Body of pancreas (tissue), 4 donors: ENCODE measurements around the gene RFC2. TPM values are rescaled to one million over a fixed set of nuclear protein-coding genes. Genes with fewer than 3 reads are reported as not detected.
"Not testable (repeated sequence)": the region's sequence is repeated elsewhere in the genome, so short reads cannot be mapped to it uniquely, and the experiment has no call there.

Experiments
- ATAC-seq: fragments of 150-250 bp; one replicate; pipeline ENCODE4 v1.9.1; 2016
- DNase-seq, 4 donors: peaks; one replicate each; pipeline ENCODE4 v3.0.0-alpha.2; 2019
- H3K27ac ChIP-seq, 4 donors: fragments of 200-600 bp; sonication (generic); 1 replicate in 3 of 4; 2 replicates in 1 of 4; pipeline versions ENCODE4 v1.5.1 to v1.6.1; 2016 to 2019; ENCODE audit warnings: mild to moderate bottlenecking in 1 of 4, mixed read lengths in 1 of 4, moderate library complexity in 1 of 4
- H3K27me3 ChIP-seq, 2 donors: fragments of 200-600 bp; sonication (generic); one replicate each; pipeline ENCODE4 v1.6.0; 2016; ENCODE audit warnings: mild to moderate bottlenecking in 1 of 2
- H3K36me3 ChIP-seq, 2 donors: fragments of 200-600 bp; sonication (generic); replicated peaks in 1 of 2; 2 replicates each; pipeline ENCODE4 v1.5.1; 2016; ENCODE audit warnings: low read depth in 2 of 2; ENCODE audit not compliant: insufficient read depth in 1 of 2
- H3K4me1 ChIP-seq: fragments of 200-600 bp; sonication (generic); one replicate; pipeline ENCODE4 v1.6.0; 2016
- H3K4me3 ChIP-seq, 2 donors: fragments of 200-600 bp; sonication (generic); 1 replicate in 1 of 2; 2 replicates in 1 of 2; pipeline ENCODE4 v1.5.1; 2016 to 2019
- H3K9me3 ChIP-seq, 3 donors: fragments of 200-600 bp; sonication (generic); 1 replicate in 2 of 3; 2 replicates in 1 of 3; pipeline ENCODE4 v1.5.1; 2016
- CTCF ChIP-seq, 7 experiments: fragments of 450-650 bp in 4 of 7; fragments of 200-600 bp in 3 of 7; sonication (generic) in 3 of 7; IDR thresholded peaks; one replicate each; pipeline ENCODE4 v1.5.1; 2016 to 2019; ENCODE audit warnings: antibody characterized with exemption in 7 of 7
- POLR2A ChIP-seq, 3 donors: fragments of 450-650 bp; IDR thresholded peaks; one replicate each; pipeline ENCODE4 v1.6.1; 2016; ENCODE audit warnings: antibody characterized with exemption in 3 of 3, mild to moderate bottlenecking in 2 of 3
- WGBS, 2 donors: methylation state at CpG; one replicate each; pipeline ENCODE4 v1.1.5; 2017; 5-methylcytosine and 5-hydroxymethylcytosine counted together
- intact Hi-C: fragments of 100-400 bp; cut with DNase I; formaldehyde crosslinking; loops from one replicate; pipeline ENCODE4 v1.15.1; 2023
- total RNA-seq, 2 donors: library from RNA; depleted of rRNA; stranded (reverse); fragments of >200 nt; gene quantifications; one replicate each; pipeline ENCODE4 v1.1.0, GENCODE V29; 2016

Gene RFC2
- total RNA-seq, 2 donors from 2014 or later: 7.9 to 10.1 TPM

GRCh38 chr7:74197449-74198124, 56.6 kb downstream of the RFC2 start:
- Histone ChIP-seq H3K27me3 (no peaks in the 10 kb centered on the region), H3K36me3 (peaks cover 0 to 28% of the 10 kb centered on the region in 2 donors), H3K27ac (no peak overlapping the region), H3K4me3 (no peak overlapping the region), H3K9me3 (no peaks in the 10 kb centered on the region), H3K4me1 (no peaks in the 10 kb centered on the region)
- WGBS, 2 donors: 96 to 100% methylated on average over 7 to 9 of the region's 9 CpGs
- TF ChIP-seq CTCF (IDR thresholded peaks at IDR 0.05): no peak
- no peak for TF ChIP-seq POLR2A (IDR thresholded peaks at IDR 0.05)
- intact Hi-C loops: no loop called here
- DNase-seq (no peak), ATAC-seq (no peak)

- H3K4me1 ChIP-seq, H3K9me3 ChIP-seq, DNase-seq, H3K27me3 ChIP-seq, H3K4me3 ChIP-seq, H3K27ac ChIP-seq, intact Hi-C loops, ATAC-seq: not testable (repeated sequence)
- 84 to 89% methylated on average over 5 to 16 of the region's 19 CpGs for WGBS, 2 donors
- H3K36me3 ChIP-seq: peaks cover 0 to 36% of the 10 kb centered on the region in 2 donors
Measured at GRCh38 chr7:74195968-74196654, 58.1 kb downstream of the RFC2 start.

GRCh38 chr7:74195139-74195860, 58.9 kb downstream of the RFC2 start:
- H3K4me3 ChIP-seq, H3K27me3 ChIP-seq, intact Hi-C loops, DNase-seq, H3K9me3 ChIP-seq, ATAC-seq, H3K27ac ChIP-seq, H3K4me1 ChIP-seq: not testable (repeated sequence)
- WGBS, 2 donors: 67 to 84% methylated on average over 12 to 16 of the region's 23 CpGs
- H3K36me3 ChIP-seq: peaks cover 0 to 42% of the 10 kb centered on the region in 2 donors

GRCh38 chr7:74194686-74195085, 59.5 kb downstream of the RFC2 start:
- ATAC-seq (no peak), DNase-seq (no peak)
- H3K27me3 ChIP-seq: no peaks in the 10 kb centered on the region
- H3K36me3 ChIP-seq: peaks cover 0 to 47% of the 10 kb centered on the region in 2 donors
- intact Hi-C loops: no loop called here
- no peak for TF ChIP-seq CTCF (IDR thresholded peaks at IDR 0.05)
- TF ChIP-seq POLR2A (IDR thresholded peaks at IDR 0.05): no peak
- no peaks in the 10 kb centered on the region for H3K4me1 ChIP-seq
- 86 to 92% methylated on average over 1 to 14 of the region's 14 CpGs for WGBS, 2 donors
- H3K27ac ChIP-seq: no peak overlapping the region
- H3K4me3 ChIP-seq: no peak overlapping the region
- no peaks in the 10 kb centered on the region for H3K9me3 ChIP-seq

- no peaks in the 10 kb centered on the region for H3K9me3 ChIP-seq
- H3K27me3 ChIP-seq: no peaks in the 10 kb centered on the region
- no peak overlapping the region for H3K27ac ChIP-seq
- DNase-seq (no peak), ATAC-seq (no peak)
- WGBS, 2 donors: 84 to 85% methylated on average over 7 of the region's 7 CpGs
- peaks cover 0 to 52% of the 10 kb centered on the region in 2 donors for H3K36me3 ChIP-seq
- H3K4me1 ChIP-seq: peaks cover under 1% of the 10 kb centered on the region
- intact Hi-C loops: no loop called here
- TF ChIP-seq POLR2A (IDR thresholded peaks at IDR 0.05): no peak
- TF ChIP-seq CTCF (IDR thresholded peaks at IDR 0.05): no peak
- no peak overlapping the region for H3K4me3 ChIP-seq
Measured at GRCh38 chr7:74193913-74194312, 60.3 kb downstream of the RFC2 start.
